Ascending aorta (tissue), 2 donors: ENCODE measurements around the gene NUDT8. TPM values are rescaled to one million over a fixed set of nuclear protein-coding genes. Genes with fewer than 3 reads are reported as not detected.
"Not testable (repeated sequence)": the region's sequence is repeated elsewhere in the genome, so short reads cannot be mapped to it uniquely, and the experiment has no call there.

ENCODE experiments used
- DNase-seq, 2 donors: peaks; one replicate each; pipeline ENCODE4 v3.0.0-alpha.2; 2019; ENCODE audit warnings: low spot score in 2 of 2
- H3K27ac ChIP-seq, 2 donors: fragments of 200-600 bp; sonication (generic); one replicate each; pipeline ENCODE4 v1.5.1; 2016 to 2017; ENCODE audit warnings: mild to moderate bottlenecking in 1 of 2
- H3K27me3 ChIP-seq: fragments of 200-600 bp; sonication (generic); one replicate; pipeline ENCODE4 v1.5.1; 2017
- H3K36me3 ChIP-seq, 2 donors: fragments of 200-600 bp; sonication (generic); one replicate each; pipeline ENCODE4 v1.5.1; 2016
- H3K4me1 ChIP-seq, 2 donors: fragments of 200-600 bp; sonication (generic); one replicate each; pipeline ENCODE4 v1.5.1; 2016 to 2017; ENCODE audit warnings: mild to moderate bottlenecking in 1 of 2
- H3K4me3 ChIP-seq, 2 donors: fragments of 200-600 bp; sonication (generic); one replicate each; pipeline ENCODE4 v1.5.1; 2016 to 2017; ENCODE audit warnings: mild to moderate bottlenecking in 1 of 2
- H3K9me3 ChIP-seq, 2 donors: fragments of 200-600 bp; sonication (generic); one replicate each; pipeline ENCODE4 v1.5.1; 2016
- CTCF ChIP-seq, 3 experiments: fragments of 200-600 bp in 2 of 3; fragments of 450-650 bp in 1 of 3; sonication (generic) in 2 of 3; IDR thresholded peaks; one replicate each; pipeline ENCODE4 v1.5.1; 2016 to 2019; ENCODE audit warnings: antibody characterized with exemption in 3 of 3, mild to moderate bottlenecking in 1 of 3, moderate library complexity in 1 of 3
- intact Hi-C: fragments of 100-400 bp; cut with DNase I; formaldehyde crosslinking; loops from one replicate; pipeline ENCODE4 v1.15.1; 2023
- total RNA-seq: library from RNA; depleted of rRNA; stranded (reverse); fragments of >200 nt; gene quantifications from one replicate; pipeline ENCODE4 v1.1.0, GENCODE V29; 2016

The NUDT8 gene
- total RNA-seq, 1 donor from 2014 or later: 23.4 TPM

- no peak for TF ChIP-seq CTCF (IDR thresholded peaks at IDR 0.05)
- Histone ChIP-seq H3K36me3 (no peaks in the 10 kb centered on the region), H3K4me3 (no peak overlapping the region), H3K27me3 (no peaks in the 10 kb centered on the region), H3K27ac (no peak overlapping the region), H3K9me3 (no peaks in the 10 kb centered on the region), H3K4me1 (no peaks in the 10 kb centered on the region)
- peak in 1 of 2 donors; percentile 49 for DNase-seq
- intact Hi-C loops: no loop called here
Measured at GRCh38 chr11:67662835-67663531, 33.2 kb upstream of the NUDT8 start.

- Histone ChIP-seq H3K27ac (no peak overlapping the region), H3K4me3 (no peak overlapping the region), H3K27me3 (no peaks in the 10 kb centered on the region), H3K9me3 (no peaks in the 10 kb centered on the region), H3K36me3 (no peaks in the 10 kb centered on the region), H3K4me1 (peaks cover 0 to 5% of the 10 kb centered on the region in 2 donors)
- TF ChIP-seq CTCF (IDR thresholded peaks at IDR 0.05): no peak
- peak in 1 of 2 donors; percentile 41 for DNase-seq
- intact Hi-C loops: no loop called here
Measured at GRCh38 chr11:67662142-67662834, 32.6 kb upstream of the NUDT8 start.

- H3K27me3 ChIP-seq, intact Hi-C loops: not testable (repeated sequence)
Measured at GRCh38 chr11:67660752-67661151, 31.0 kb upstream of the NUDT8 start.

GRCh38 chr11:67659651-67660165 is 30.0 kb upstream of the NUDT8 start:
- H3K4me3 ChIP-seq, H3K36me3 ChIP-seq, H3K27ac ChIP-seq, H3K9me3 ChIP-seq, H3K4me1 ChIP-seq, H3K27me3 ChIP-seq: not testable (repeated sequence)
- peak in 1 of 2 donors; percentile 41 for DNase-seq
- intact Hi-C loops: loop anchor here (5.0 kb wide), 1 partner anchor 77 kb away; the partner anchor contains the start of gene GSTP1
- TF ChIP-seq CTCF (IDR thresholded peaks at IDR 0.05): peak in 1 of 3 experiments; percentile 17

More at GRCh38 chr11:67660752-67661151, 31.0 kb upstream of the NUDT8 start:
- H3K4me3 ChIP-seq, H3K27ac ChIP-seq, H3K9me3 ChIP-seq, H3K36me3 ChIP-seq, H3K4me1 ChIP-seq, DNase-seq: not testable (repeated sequence)

GRCh38 chr11:67657300-67657699 is 27.6 kb upstream of the NUDT8 start:
- no peak for TF ChIP-seq CTCF (IDR thresholded peaks at IDR 0.05)
- Histone ChIP-seq H3K9me3 (no peaks in the 10 kb centered on the region), H3K27ac (peak overlapping the region; percentile 13 to 72), H3K4me3 (no peak overlapping the region), H3K27me3 (no peaks in the 10 kb centered on the region), H3K36me3 (no peaks in the 10 kb centered on the region), H3K4me1 (peaks cover 0 to 9% of the 10 kb centered on the region in 2 donors)
- DNase-seq: no peak
- intact Hi-C loops: loop anchor here (5.0 kb wide), 1 partner anchor 75 kb away; the partner anchor contains the start of gene GSTP1
